DND-41 (cell line): Measurements from ENCODE around the gene G0S2.
"Not testable (repeated sequence)": the region's sequence is repeated elsewhere in the genome, so short reads cannot be mapped to it uniquely, and the experiment has no call there.

ENCODE experiments used
- ATAC-seq: fragments of 200-7000 bp; cut with Tn5 transposase; 3 replicates; pipeline ENCODE4 v1.9.1; 2021; ENCODE audit warnings: low read depth; ENCODE audit not compliant: insufficient read depth
- DNase-seq: peaks from one replicate; pipeline ENCODE4 v3.0.0-alpha.2; 2020
- H2AFZ ChIP-seq: 2 replicates; pipeline ENCODE4 v1.6.0; 2012; ENCODE audit warnings: low read depth, low read length
- H3K27ac ChIP-seq: 2 replicates; pipeline ENCODE4 v1.5.1; 2012; ENCODE audit warnings: low read length, inconsistent platforms
- H3K27me3 ChIP-seq: fragments of 200-600 bp; sonication (generic); 2 replicates; pipeline ENCODE4 v1.6.0; 2012; ENCODE audit warnings: low read length, mild to moderate bottlenecking, inconsistent platforms; ENCODE audit not compliant: insufficient read depth, poor library complexity
- H3K36me3 ChIP-seq: 2 replicates; pipeline ENCODE4 v1.5.1; 2012; ENCODE audit warnings: low read length, inconsistent platforms; ENCODE audit not compliant: insufficient read depth
- H3K4me1 ChIP-seq: 2 replicates; pipeline ENCODE4 v1.5.1; 2012; ENCODE audit warnings: mild to moderate bottlenecking, low read length; ENCODE audit not compliant: insufficient read depth
- H3K4me2 ChIP-seq: 2 replicates; pipeline ENCODE4 v1.6.0; 2012; ENCODE audit warnings: mild to moderate bottlenecking, moderate library complexity, low read length, inconsistent platforms; ENCODE audit not compliant: insufficient read depth
- H3K4me3 ChIP-seq, 2 experiments: fragments of 200-600 bp in 1 of 2; shearing (Covaris generic) in 1 of 2; 2 replicates each; pipeline ENCODE4 v1.5.1; 2012 to 2016; ENCODE audit warnings: inconsistent platforms in 2 of 2, low read length in 2 of 2, mild to moderate bottlenecking in 2 of 2, low read depth in 1 of 2, moderate library complexity in 1 of 2
- H3K79me2 ChIP-seq: 2 replicates; pipeline ENCODE4 v1.6.0; 2012; ENCODE audit warnings: low read length, inconsistent platforms; ENCODE audit not compliant: insufficient read depth
- H3K9ac ChIP-seq: 2 replicates; pipeline ENCODE4 v1.6.0; 2012; ENCODE audit warnings: low read depth, mild to moderate bottlenecking, inconsistent platforms, low read length, moderate library complexity
- H3K9me3 ChIP-seq: 2 replicates; pipeline ENCODE4 v1.5.1; 2012; ENCODE audit warnings: low read length, moderate library complexity, mild to moderate bottlenecking, inconsistent platforms; ENCODE audit not compliant: insufficient read depth, severe bottlenecking
- H4K20me1 ChIP-seq: 2 replicates; pipeline ENCODE4 v1.6.0; 2012; ENCODE audit warnings: low read length; ENCODE audit not compliant: insufficient read depth
- CTCF ChIP-seq: IDR thresholded peaks from 2 replicates; pipeline ENCODE4 v1.5.1; 2012; ENCODE audit warnings: borderline replicate concordance, low read length, moderate library complexity, mild to moderate bottlenecking; ENCODE audit not compliant: poor library complexity, severe bottlenecking; ENCODE audit errors: extremely low read depth
- EZH2 ChIP-seq: IDR thresholded peaks from 3 replicates; pipeline ENCODE4 v1.6.1; 2012; ENCODE audit warnings: borderline replicate concordance, low read depth, mild to moderate bottlenecking, moderate library complexity, low read length, inconsistent platforms; ENCODE audit not compliant: severe bottlenecking

The G0S2 gene

DNA sequence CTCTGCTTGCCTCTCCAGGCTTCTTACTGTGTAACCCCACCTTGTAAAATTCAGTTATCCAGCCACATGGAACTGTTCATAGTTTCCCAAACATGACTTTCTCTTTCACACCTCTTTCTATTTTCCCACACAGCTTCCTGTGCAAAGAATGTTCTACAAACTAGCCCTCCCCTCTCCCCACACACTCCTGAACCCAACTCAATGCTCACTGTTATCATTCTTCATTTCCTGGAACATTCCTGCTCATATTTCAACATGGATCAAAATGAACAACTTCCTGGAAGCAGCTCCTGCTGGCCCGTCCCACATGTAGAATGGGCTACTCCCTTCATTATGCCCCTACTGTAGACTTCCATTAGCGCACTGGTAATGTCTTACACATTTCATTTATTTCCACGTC lies 21.9 kb downstream of the G0S2 start:
- DNase-seq: no peak
- Histone ChIP-seq H3K4me1 (peaks cover 4% of the 10 kb centered on the region), H3K79me2 (no peaks in the 10 kb centered on the region), H3K27me3 (peaks cover 4% of the 10 kb centered on the region), H3K4me3 (no peak overlapping the region), H4K20me1 (no peaks in the 10 kb centered on the region), H3K9me3 (no peaks in the 10 kb centered on the region), H2AFZ (no peak overlapping the region), H3K9ac (no peak overlapping the region), H3K4me2 (no peak overlapping the region), H3K27ac (no peak overlapping the region), H3K36me3 (no peaks in the 10 kb centered on the region)
- ATAC-seq: no peak
- no peak for TF ChIP-seq EZH2
- no peak for TF ChIP-seq CTCF

GRCh38 chr1:209700686-209701085 lies 25.5 kb downstream of the G0S2 start:
- not testable (repeated sequence) for H3K4me2 ChIP-seq, H3K36me3 ChIP-seq, H3K9me3 ChIP-seq, H3K4me3 ChIP-seq, H3K79me2 ChIP-seq, H3K4me1 ChIP-seq, DNase-seq, H4K20me1 ChIP-seq, H3K27me3 ChIP-seq, H3K27ac ChIP-seq, ATAC-seq, H2AFZ ChIP-seq, H3K9ac ChIP-seq

- no peaks in the 10 kb centered on the region for H3K4me1 ChIP-seq
- H3K9ac ChIP-seq: no peak overlapping the region
- DNase-seq: no peak
- ATAC-seq: no peak
- no peak overlapping the region for H3K27ac ChIP-seq
- TF ChIP-seq EZH2 (no peak), CTCF (no peak)
- H3K4me3 ChIP-seq: no peak overlapping the region
- no peaks in the 10 kb centered on the region for H3K9me3 ChIP-seq
- H3K36me3 ChIP-seq: no peaks in the 10 kb centered on the region
- no peak overlapping the region for H3K4me2 ChIP-seq
- H3K27me3 ChIP-seq: peaks cover 4% of the 10 kb centered on the region
- H3K79me2 ChIP-seq: no peaks in the 10 kb centered on the region
- no peaks in the 10 kb centered on the region for H4K20me1 ChIP-seq
- no peak overlapping the region for H2AFZ ChIP-seq
These were observed 27.6 kb downstream of the G0S2 start for GRCh38 chr1:209702832-209703231.

DNA sequence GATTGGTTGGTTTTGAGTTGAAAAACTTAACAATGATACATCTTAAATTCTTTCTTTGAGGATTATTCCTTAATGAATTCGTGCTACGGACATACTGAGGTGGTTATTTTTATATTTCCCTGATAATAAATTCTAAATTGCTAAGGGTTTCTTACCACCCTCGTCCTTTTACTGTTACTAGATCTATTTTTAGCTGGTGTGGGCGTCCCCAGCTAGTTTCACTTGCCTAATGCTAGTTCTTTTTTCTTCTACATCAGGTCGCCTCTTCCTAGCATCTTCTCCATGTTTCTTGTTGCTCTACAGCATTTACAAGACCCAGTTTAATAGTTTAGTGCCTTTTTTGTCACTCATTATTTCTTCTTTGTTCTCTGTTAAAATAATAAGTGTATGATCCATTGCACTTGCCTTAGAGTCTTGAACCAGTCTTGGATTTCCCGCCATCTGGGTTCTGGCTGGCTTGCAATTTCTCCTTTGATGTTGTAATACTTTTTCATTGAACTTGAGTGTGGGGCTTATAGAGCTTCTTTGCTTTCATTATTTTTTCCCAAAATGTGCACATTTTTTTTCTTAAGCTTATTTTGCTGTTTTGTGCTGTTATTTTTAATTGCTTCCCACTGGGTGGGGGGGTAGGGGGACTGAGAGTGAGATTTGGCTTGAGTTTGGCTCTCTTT lies 28.8 kb downstream of the G0S2 start:
- Histone ChIP-seq H3K9me3 (no peaks in the 10 kb centered on the region), H4K20me1 (no peaks in the 10 kb centered on the region), H3K9ac (no peak overlapping the region), H3K27ac (no peak overlapping the region), H2AFZ (no peak overlapping the region), H3K4me3 (no peak overlapping the region), H3K79me2 (no peaks in the 10 kb centered on the region), H3K4me1 (no peaks in the 10 kb centered on the region), H3K4me2 (no peak overlapping the region), H3K36me3 (no peaks in the 10 kb centered on the region), H3K27me3 (peaks cover 4% of the 10 kb centered on the region)
- no peak for TF ChIP-seq CTCF
- TF ChIP-seq EZH2: no peak
- DNase-seq (no peak), ATAC-seq (no peak)
